Keratinocyte (primary cell): ENCODE data around the gene PLXNB2.

ENCODE experiments used
- CTCF ChIP-seq, 3 experiments: IDR thresholded peaks in 1 of 3; conservative IDR thresholded peaks in 1 of 3; optimal IDR thresholded peaks in 1 of 3; 2 replicates in 2 of 3; 3 replicates in 1 of 3; pipeline versions ENCODE3 to v1.5.1; 2011; ENCODE audit warnings: low read length in 3 of 3, mild to moderate bottlenecking in 3 of 3, moderate library complexity in 2 of 3, control low read depth in 1 of 3, inconsistent platforms in 1 of 3; ENCODE audit not compliant: insufficient read depth in 2 of 3; ENCODE audit errors: extremely low read depth in 1 of 3
- EZH2 ChIP-seq: IDR thresholded peaks from one replicate; pipeline ENCODE4 v1.6.1; 2012; ENCODE audit warnings: inconsistent platforms, mild to moderate bottlenecking, low read length, moderate library complexity

GRCh38 chr22:50325444-50326224 is 18.2 kb upstream of the PLXNB2 start:
- TF ChIP-seq CTCF (optimal IDR thresholded peaks at IDR 0.05 in 1 of 3, IDR thresholded peaks at IDR 0.05 in 1 of 3, conservative IDR thresholded peaks at IDR 0.05 in 1 of 3; ENCODE audit: extremely low read depth in 1 of 3, insufficient read depth in 2 of 3, low read length in 3 of 3) (no peak), EZH2 (no peak)
